ENCODE results near the gene CPNE2. TPM values are rescaled to one million over a fixed set of nuclear protein-coding genes. Genes with fewer than 3 reads are reported as not detected.
A peak's percentile ranks its signal among the peaks of the same experiment; 100 is the strongest.

Gene CPNE2
- total RNA-seq, 3 donors from 2014 or later, result 48.7 to 77.0 (median 52.5) TPM

GRCh38 chr16:57152096-57153093 is 60.0 kb downstream of the CPNE2 start:
- Histone ChIP-seq H3K4me3 (no peak overlapping the region), H3K36me3 (ENCODE audit: low read depth) (no peaks in the 10 kb centered on the region), H3K9me3 (no peaks in the 10 kb centered on the region), H3K4me1 (ENCODE audit: low read depth) (no peaks in the 10 kb centered on the region)
- DNase-seq (no peak), ATAC-seq (no peak)
- no peak for TF ChIP-seq CTCF (IDR thresholded peaks at IDR 0.05)
- intact Hi-C loops (cut with DNase I, micrococcal nuclease), result no loop called here

- intact Hi-C loops (cut with DNase I, micrococcal nuclease), result no loop called here
- no peak for TF ChIP-seq CTCF (IDR thresholded peaks at IDR 0.05)
- ATAC-seq (no peak), DNase-seq (no peak)
- H3K4me1 ChIP-seq (ENCODE audit: low read depth), result no peaks in the 10 kb centered on the region
- no peaks in the 10 kb centered on the region for H3K36me3 ChIP-seq (ENCODE audit: low read depth)
- H3K4me3 ChIP-seq, result no peak overlapping the region
- no peaks in the 10 kb centered on the region for H3K9me3 ChIP-seq
Observed at GRCh38 chr16:57153841-57154240, 61.5 kb downstream of the CPNE2 start.

GRCh38 chr16:57155702-57156350 is 63.4 kb downstream of the CPNE2 start:
- no peaks in the 10 kb centered on the region for H3K36me3 ChIP-seq (ENCODE audit: low read depth)
- no peak for TF ChIP-seq CTCF (IDR thresholded peaks at IDR 0.05)
- intact Hi-C loops (cut with DNase I, micrococcal nuclease), result no loop called here

GRCh38 chr16:57156351-57156703 is 63.9 kb downstream of the CPNE2 start:
- intact Hi-C loops (cut with DNase I, micrococcal nuclease), result no loop called here
- TF ChIP-seq CTCF (IDR thresholded peaks at IDR 0.05), result no peak
- no peaks in the 10 kb centered on the region for H3K9me3 ChIP-seq
- H3K4me3 ChIP-seq, result no peak overlapping the region
- peak; percentile 34 for ATAC-seq
- DNase-seq, result no peak
- H3K36me3 ChIP-seq (ENCODE audit: low read depth), result no peaks in the 10 kb centered on the region
- H3K4me1 ChIP-seq (ENCODE audit: low read depth), result peaks cover 4% of the 10 kb centered on the region

More at GRCh38 chr16:57155702-57156350, 63.4 kb downstream of the CPNE2 start:
- ATAC-seq (no peak), DNase-seq (no peak)
- peaks cover 3% of the 10 kb centered on the region for H3K4me1 ChIP-seq (ENCODE audit: low read depth)
- H3K4me3 ChIP-seq, result no peak overlapping the region
- H3K9me3 ChIP-seq, result no peaks in the 10 kb centered on the region

- Histone ChIP-seq H3K4me3 (no peak overlapping the region), H3K9me3 (no peaks in the 10 kb centered on the region), H3K4me1 (ENCODE audit: low read depth) (peaks cover 4% of the 10 kb centered on the region), H3K36me3 (ENCODE audit: low read depth) (peaks cover 3% of the 10 kb centered on the region)
- ATAC-seq, result no peak
- intact Hi-C loops (cut with DNase I, micrococcal nuclease), result no loop called here
- TF ChIP-seq CTCF (IDR thresholded peaks at IDR 0.05), result no peak
- DNase-seq, result no peak
Observed at GRCh38 chr16:57157533-57157932, 65.2 kb downstream of the CPNE2 start.
